HepG2 (cell line): Measurements from ENCODE around the gene TALDO1. TPM values are rescaled to one million over a fixed set of nuclear protein-coding genes. Genes with fewer than 3 reads are reported as not detected.

Source experiments
- BORCS8-MEF2B ChIP-seq: sonication (generic); formaldehyde crosslinking; IDR thresholded peaks from 2 replicates; pipeline ENCODE4 v1.8.0; 2022; ENCODE audit warnings: mild to moderate bottlenecking, missing genetic modification reagents
- FOSL2 ChIP-seq: sonication (generic); formaldehyde crosslinking; IDR thresholded peaks from 2 replicates; pipeline ENCODE4 v1.4.0; 2020; ENCODE audit warnings: missing genetic modification reagents
- KLF12 ChIP-seq: sonication (generic); formaldehyde crosslinking; IDR thresholded peaks from 2 replicates; pipeline ENCODE4 v1.4.0; 2020; ENCODE audit warnings: missing genetic modification reagents, borderline replicate concordance
- MTA1 ChIP-seq: sonication (generic); formaldehyde crosslinking; IDR thresholded peaks from 2 replicates; pipeline ENCODE4 v1.4.0; 2020; ENCODE audit warnings: missing genetic modification reagents, mild to moderate bottlenecking, borderline replicate concordance
- MYC ChIP-seq: sonication (generic); formaldehyde crosslinking; IDR thresholded peaks from 2 replicates; pipeline ENCODE4 v1.9.0; 2021; ENCODE audit warnings: missing genetic modification reagents, borderline replicate concordance
- PCBP2 ChIP-seq: fragments of 200-400 bp; formaldehyde crosslinking; optimal IDR thresholded peaks from 2 replicates; pipeline ENCODE3; 2018; ENCODE audit warnings: low read length, low read depth; ENCODE audit not compliant: poor library complexity, severe bottlenecking
- polyA plus RNA-seq, 8 experiments: library from polyadenylated mRNA; depleted of rRNA in 3 of 8; stranded (reverse) in 7 of 8; unstranded in 1 of 8; fragments of >200 nt; fragmentation: Illumina TruSeq in 4 of 8; extraction: Trizol in 4 of 8; gene quantifications; 2 replicates each; pipeline versions ENCODE4 v1.2.1 to v1.2.3, GENCODE V29; 2011 to 2016; ENCODE audit warnings: low read depth in 4 of 8, missing spikeins in 1 of 8, mixed read lengths in 1 of 8; ENCODE audit not compliant: insufficient read depth in 1 of 8
- total RNA-seq, 5 experiments: library from RNA; depleted of rRNA; stranded (reverse); fragments of >200 nt; fragmentation: Illumina TruSeq; extraction: Trizol; gene quantifications; 2 replicates each; pipeline ENCODE4 v1.2.3, GENCODE V29; 2016; ENCODE audit warnings: low read depth in 1 of 5
- TF ChIP-seq, protein P1 (sequence below): sonication (generic); formaldehyde crosslinking; IDR thresholded peaks from 2 replicates; pipeline ENCODE4 v1.4.0; 2020; ENCODE audit warnings: missing genetic modification reagents
- TF ChIP-seq, protein P2 (sequence below): sonication (generic); formaldehyde crosslinking; IDR thresholded peaks from 2 replicates; pipeline ENCODE4 v1.8.0; 2022; ENCODE audit warnings: mild to moderate bottlenecking, missing genetic modification reagents, moderate library complexity
- TF ChIP-seq, protein P3 (sequence below): sonication (generic); formaldehyde crosslinking; IDR thresholded peaks from 2 replicates; pipeline ENCODE4 v1.4.0; 2020; ENCODE audit warnings: missing genetic modification reagents
- TF ChIP-seq, protein P4 (sequence below): sonication (generic); formaldehyde crosslinking; IDR thresholded peaks from 2 replicates; pipeline ENCODE4 v1.5.0; 2020; ENCODE audit warnings: mild to moderate bottlenecking, missing genetic modification reagents, moderate library complexity
- TF ChIP-seq, protein P5 (sequence below): sonication (generic); formaldehyde crosslinking; IDR thresholded peaks from 2 replicates; pipeline ENCODE4 v1.4.0; 2020; ENCODE audit warnings: missing genetic modification reagents
- TF ChIP-seq, protein P6 (sequence below): sonication (generic); formaldehyde crosslinking; IDR thresholded peaks from 2 replicates; pipeline ENCODE4 v1.5.1; 2020; ENCODE audit warnings: mild to moderate bottlenecking, missing genetic modification reagents, moderate library complexity

TALDO1 gene
- total and polyA plus RNA-seq, 2 of the 13 experiments (the other 11 are each of a cell fraction or from before 2014, with no cell fraction given), result 107 to 240 TPM

DNA sequence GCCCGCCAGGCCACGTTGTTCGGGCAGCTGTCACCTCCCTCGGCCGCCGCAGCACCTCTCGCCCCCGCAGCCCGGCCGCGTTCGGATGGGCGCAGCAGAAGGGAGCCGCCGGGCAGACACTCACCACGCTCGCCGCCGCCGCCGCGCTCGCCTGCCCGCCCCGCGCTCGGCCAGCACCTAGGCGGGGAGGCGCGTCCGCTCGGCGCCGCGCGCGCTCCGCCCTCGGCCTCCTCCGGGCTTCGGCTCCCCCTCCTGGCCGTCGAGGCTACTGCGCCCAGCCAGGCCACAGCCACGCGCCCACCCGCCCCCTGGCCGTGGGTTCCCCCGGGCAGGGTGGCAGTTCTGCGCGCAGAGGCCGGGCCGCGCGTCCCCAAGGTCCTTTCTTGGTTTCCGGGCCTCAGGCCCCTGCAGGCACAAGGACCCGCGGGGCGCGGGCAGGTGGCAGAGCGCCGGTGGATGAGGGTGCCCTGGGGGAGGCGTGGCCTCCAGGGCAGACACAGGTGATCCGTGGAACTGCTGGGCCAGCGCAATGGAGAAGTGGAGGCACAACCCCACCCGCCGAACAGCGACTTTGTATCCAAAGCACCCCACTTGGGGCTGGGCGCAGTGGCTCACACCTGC is 50.9 kb downstream of the TALDO1 start, which contains the start of gene SLC25A22 (continued):
- TF ChIP-seq, protein P1, sequence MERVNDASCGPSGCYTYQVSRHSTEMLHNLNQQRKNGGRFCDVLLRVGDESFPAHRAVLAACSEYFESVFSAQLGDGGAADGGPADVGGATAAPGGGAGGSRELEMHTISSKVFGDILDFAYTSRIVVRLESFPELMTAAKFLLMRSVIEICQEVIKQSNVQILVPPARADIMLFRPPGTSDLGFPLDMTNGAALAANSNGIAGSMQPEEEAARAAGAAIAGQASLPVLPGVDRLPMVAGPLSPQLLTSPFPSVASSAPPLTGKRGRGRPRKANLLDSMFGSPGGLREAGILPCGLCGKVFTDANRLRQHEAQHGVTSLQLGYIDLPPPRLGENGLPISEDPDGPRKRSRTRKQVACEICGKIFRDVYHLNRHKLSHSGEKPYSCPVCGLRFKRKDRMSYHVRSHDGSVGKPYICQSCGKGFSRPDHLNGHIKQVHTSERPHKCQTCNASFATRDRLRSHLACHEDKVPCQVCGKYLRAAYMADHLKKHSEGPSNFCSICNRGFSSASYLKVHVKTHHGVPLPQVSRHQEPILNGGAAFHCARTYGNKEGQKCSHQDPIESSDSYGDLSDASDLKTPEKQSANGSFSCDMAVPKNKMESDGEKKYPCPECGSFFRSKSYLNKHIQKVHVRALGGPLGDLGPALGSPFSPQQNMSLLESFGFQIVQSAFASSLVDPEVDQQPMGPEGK (CRISPR knock-in tag), result 0 out of 2 replicates have a peak, but pooled peaks have one; percentile 20
- TF ChIP-seq, protein P2, sequence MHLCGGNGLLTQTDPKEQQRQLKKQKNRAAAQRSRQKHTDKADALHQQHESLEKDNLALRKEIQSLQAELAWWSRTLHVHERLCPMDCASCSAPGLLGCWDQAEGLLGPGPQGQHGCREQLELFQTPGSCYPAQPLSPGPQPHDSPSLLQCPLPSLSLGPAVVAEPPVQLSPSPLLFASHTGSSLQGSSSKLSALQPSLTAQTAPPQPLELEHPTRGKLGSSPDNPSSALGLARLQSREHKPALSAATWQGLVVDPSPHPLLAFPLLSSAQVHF (CRISPR knock-in tag), result no peak
- TF ChIP-seq KLF12 (0 out of 2 replicates have a peak, but pooled peaks have one; percentile 66), PCBP2 (no peak), BORCS8-MEF2B (CRISPR knock-in tag) (peak; percentile 61; the same call in 1 of the 2 replicates), FOSL2 (CRISPR knock-in tag) (no peak), MTA1 (CRISPR knock-in tag) (peak; percentile 46; the same call in 1 of the 2 replicates), MYC (CRISPR knock-in tag) (peak; percentile 46)
- TF ChIP-seq, protein P3, sequence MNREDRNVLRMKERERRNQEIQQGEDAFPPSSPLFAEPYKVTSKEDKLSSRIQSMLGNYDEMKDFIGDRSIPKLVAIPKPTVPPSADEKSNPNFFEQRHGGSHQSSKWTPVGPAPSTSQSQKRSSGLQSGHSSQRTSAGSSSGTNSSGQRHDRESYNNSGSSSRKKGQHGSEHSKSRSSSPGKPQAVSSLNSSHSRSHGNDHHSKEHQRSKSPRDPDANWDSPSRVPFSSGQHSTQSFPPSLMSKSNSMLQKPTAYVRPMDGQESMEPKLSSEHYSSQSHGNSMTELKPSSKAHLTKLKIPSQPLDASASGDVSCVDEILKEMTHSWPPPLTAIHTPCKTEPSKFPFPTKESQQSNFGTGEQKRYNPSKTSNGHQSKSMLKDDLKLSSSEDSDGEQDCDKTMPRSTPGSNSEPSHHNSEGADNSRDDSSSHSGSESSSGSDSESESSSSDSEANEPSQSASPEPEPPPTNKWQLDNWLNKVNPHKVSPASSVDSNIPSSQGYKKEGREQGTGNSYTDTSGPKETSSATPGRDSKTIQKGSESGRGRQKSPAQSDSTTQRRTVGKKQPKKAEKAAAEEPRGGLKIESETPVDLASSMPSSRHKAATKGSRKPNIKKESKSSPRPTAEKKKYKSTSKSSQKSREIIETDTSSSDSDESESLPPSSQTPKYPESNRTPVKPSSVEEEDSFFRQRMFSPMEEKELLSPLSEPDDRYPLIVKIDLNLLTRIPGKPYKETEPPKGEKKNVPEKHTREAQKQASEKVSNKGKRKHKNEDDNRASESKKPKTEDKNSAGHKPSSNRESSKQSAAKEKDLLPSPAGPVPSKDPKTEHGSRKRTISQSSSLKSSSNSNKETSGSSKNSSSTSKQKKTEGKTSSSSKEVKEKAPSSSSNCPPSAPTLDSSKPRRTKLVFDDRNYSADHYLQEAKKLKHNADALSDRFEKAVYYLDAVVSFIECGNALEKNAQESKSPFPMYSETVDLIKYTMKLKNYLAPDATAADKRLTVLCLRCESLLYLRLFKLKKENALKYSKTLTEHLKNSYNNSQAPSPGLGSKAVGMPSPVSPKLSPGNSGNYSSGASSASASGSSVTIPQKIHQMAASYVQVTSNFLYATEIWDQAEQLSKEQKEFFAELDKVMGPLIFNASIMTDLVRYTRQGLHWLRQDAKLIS (CRISPR knock-in tag), result no peak
- TF ChIP-seq, protein P4, sequence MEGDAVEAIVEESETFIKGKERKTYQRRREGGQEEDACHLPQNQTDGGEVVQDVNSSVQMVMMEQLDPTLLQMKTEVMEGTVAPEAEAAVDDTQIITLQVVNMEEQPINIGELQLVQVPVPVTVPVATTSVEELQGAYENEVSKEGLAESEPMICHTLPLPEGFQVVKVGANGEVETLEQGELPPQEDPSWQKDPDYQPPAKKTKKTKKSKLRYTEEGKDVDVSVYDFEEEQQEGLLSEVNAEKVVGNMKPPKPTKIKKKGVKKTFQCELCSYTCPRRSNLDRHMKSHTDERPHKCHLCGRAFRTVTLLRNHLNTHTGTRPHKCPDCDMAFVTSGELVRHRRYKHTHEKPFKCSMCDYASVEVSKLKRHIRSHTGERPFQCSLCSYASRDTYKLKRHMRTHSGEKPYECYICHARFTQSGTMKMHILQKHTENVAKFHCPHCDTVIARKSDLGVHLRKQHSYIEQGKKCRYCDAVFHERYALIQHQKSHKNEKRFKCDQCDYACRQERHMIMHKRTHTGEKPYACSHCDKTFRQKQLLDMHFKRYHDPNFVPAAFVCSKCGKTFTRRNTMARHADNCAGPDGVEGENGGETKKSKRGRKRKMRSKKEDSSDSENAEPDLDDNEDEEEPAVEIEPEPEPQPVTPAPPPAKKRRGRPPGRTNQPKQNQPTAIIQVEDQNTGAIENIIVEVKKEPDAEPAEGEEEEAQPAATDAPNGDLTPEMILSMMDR (CRISPR knock-in tag), result peak; percentile 78
- TF ChIP-seq, protein P5, sequence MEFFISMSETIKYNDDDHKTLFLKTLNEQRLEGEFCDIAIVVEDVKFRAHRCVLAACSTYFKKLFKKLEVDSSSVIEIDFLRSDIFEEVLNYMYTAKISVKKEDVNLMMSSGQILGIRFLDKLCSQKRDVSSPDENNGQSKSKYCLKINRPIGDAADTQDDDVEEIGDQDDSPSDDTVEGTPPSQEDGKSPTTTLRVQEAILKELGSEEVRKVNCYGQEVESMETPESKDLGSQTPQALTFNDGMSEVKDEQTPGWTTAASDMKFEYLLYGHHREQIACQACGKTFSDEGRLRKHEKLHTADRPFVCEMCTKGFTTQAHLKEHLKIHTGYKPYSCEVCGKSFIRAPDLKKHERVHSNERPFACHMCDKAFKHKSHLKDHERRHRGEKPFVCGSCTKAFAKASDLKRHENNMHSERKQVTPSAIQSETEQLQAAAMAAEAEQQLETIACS, result peak; percentile 84
- TF ChIP-seq, protein P6, sequence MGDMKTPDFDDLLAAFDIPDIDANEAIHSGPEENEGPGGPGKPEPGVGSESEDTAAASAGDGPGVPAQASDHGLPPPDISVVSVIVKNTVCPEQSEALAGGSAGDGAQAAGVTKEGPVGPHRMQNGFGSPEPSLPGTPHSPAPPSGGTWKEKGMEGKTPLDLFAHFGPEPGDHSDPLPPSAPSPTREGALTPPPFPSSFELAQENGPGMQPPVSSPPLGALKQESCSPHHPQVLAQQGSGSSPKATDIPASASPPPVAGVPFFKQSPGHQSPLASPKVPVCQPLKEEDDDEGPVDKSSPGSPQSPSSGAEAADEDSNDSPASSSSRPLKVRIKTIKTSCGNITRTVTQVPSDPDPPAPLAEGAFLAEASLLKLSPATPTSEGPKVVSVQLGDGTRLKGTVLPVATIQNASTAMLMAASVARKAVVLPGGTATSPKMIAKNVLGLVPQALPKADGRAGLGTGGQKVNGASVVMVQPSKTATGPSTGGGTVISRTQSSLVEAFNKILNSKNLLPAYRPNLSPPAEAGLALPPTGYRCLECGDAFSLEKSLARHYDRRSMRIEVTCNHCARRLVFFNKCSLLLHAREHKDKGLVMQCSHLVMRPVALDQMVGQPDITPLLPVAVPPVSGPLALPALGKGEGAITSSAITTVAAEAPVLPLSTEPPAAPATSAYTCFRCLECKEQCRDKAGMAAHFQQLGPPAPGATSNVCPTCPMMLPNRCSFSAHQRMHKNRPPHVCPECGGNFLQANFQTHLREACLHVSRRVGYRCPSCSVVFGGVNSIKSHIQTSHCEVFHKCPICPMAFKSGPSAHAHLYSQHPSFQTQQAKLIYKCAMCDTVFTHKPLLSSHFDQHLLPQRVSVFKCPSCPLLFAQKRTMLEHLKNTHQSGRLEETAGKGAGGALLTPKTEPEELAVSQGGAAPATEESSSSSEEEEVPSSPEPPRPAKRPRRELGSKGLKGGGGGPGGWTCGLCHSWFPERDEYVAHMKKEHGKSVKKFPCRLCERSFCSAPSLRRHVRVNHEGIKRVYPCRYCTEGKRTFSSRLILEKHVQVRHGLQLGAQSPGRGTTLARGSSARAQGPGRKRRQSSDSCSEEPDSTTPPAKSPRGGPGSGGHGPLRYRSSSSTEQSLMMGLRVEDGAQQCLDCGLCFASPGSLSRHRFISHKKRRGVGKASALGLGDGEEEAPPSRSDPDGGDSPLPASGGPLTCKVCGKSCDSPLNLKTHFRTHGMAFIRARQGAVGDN (CRISPR knock-in tag), result peak; percentile 41
